Activated naive CD8-positive, alpha-beta T cell treated with anti-CD3 and anti-CD28 coated beads for 36 hours (primary cell): Measurements from ENCODE around the gene SYNPO2. TPM values are rescaled to one million over a fixed set of nuclear protein-coding genes. Genes with fewer than 3 reads are reported as not detected.

Source experiments
- DNase-seq: peaks from one replicate; pipeline ENCODE4 v3.0.0; 2021
- H3K27ac Mint-ChIP-seq: one replicate; pipeline ENCODE4 v1.8.0; 2022; ENCODE audit warnings: mild to moderate bottlenecking, moderate library complexity, mixed read lengths
- H3K27me3 Mint-ChIP-seq: one replicate; pipeline ENCODE4 v1.8.0; 2022; ENCODE audit warnings: mild to moderate bottlenecking, mixed read lengths
- H3K36me3 Mint-ChIP-seq: one replicate; pipeline ENCODE4 v1.8.0; 2021; ENCODE audit warnings: mild to moderate bottlenecking, mixed read lengths
- H3K4me1 Mint-ChIP-seq: one replicate; pipeline ENCODE4 v1.8.0; 2021; ENCODE audit warnings: mixed read lengths
- H3K4me3 Mint-ChIP-seq: one replicate; pipeline ENCODE4 v1.8.0; 2022; ENCODE audit warnings: mild to moderate bottlenecking, moderate library complexity, mixed read lengths
- H3K9me3 Mint-ChIP-seq: one replicate; pipeline ENCODE4 v1.8.0; 2022; ENCODE audit warnings: mixed read lengths
- total RNA-seq, 2 experiments: library from RNA; stranded (reverse); gene quantifications; one replicate each; pipeline ENCODE4 v1.2.3, GENCODE V29; 2021

Gene SYNPO2, protein sequence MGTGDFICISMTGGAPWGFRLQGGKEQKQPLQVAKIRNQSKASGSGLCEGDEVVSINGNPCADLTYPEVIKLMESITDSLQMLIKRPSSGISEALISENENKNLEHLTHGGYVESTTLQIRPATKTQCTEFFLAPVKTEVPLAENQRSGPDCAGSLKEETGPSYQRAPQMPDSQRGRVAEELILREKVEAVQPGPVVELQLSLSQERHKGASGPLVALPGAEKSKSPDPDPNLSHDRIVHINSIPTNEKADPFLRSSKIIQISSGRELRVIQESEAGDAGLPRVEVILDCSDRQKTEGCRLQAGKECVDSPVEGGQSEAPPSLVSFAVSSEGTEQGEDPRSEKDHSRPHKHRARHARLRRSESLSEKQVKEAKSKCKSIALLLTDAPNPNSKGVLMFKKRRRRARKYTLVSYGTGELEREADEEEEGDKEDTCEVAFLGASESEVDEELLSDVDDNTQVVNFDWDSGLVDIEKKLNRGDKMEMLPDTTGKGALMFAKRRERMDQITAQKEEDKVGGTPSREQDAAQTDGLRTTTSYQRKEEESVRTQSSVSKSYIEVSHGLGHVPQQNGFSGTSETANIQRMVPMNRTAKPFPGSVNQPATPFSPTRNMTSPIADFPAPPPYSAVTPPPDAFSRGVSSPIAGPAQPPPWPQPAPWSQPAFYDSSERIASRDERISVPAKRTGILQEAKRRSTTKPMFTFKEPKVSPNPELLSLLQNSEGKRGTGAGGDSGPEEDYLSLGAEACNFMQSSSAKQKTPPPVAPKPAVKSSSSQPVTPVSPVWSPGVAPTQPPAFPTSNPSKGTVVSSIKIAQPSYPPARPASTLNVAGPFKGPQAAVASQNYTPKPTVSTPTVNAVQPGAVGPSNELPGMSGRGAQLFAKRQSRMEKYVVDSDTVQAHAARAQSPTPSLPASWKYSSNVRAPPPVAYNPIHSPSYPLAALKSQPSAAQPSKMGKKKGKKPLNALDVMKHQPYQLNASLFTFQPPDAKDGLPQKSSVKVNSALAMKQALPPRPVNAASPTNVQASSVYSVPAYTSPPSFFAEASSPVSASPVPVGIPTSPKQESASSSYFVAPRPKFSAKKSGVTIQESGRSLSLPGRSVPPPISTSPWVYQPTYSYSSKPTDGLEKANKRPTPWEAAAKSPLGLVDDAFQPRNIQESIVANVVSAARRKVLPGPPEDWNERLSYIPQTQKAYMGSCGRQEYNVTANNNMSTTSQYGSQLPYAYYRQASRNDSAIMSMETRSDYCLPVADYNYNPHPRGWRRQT
- total RNA-seq, result under 1 TPM; 0.26 to 0.33 TPM

DNA sequence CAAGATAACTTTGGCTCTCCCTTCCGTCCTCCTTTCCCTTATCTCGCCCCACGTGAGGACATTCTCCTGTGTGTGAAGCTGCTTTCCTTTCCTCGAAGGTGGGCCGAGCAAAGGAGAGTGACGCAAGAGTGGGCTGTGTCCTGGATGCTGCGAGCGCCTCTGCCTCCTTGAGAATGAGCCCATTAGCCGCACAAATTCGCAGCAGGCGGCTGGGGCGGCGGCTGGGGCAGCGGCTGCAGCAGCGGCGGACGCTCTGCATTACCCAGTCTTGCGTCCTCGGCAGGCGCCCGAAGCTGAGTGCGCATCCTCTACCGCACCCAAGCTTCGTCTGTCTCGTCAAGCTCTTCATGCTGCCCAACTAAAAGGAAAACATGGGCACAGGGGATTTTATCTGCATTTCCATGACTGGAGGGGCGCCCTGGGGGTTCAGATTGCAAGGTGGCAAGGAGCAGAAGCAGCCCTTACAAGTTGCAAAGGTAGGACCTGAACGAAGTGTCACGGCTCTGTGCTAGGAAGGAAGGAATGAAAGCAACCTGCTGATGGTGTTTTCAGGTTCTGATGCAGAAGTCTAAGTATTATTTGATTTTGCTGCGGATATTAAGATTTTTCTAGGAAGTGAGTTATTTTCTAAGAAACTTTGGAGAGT is at the start of gene SYNPO2:
SYNPO2 (plus strand) TSS at position 189 of the 646 bp plus-strand sequence; CDS start at position 372, 183 bp downstream.
- peaks cover 45% of the 10 kb centered on the region for H3K27me3 Mint-ChIP-seq

GRCh38 chr4:118839221-118839927 is 49.3 kb upstream of the SYNPO2 start:
- no peak for DNase-seq
- Mint-ChIP-seq H3K9me3 (no peaks in the 10 kb centered on the region), H3K4me1 (peaks cover 11% of the 10 kb centered on the region), H3K27ac (no peak overlapping the region), H3K4me3 (no peak overlapping the region), H3K27me3 (no peaks in the 10 kb centered on the region), H3K36me3 (no peaks in the 10 kb centered on the region)

More for the DNA sequence above, at the start of gene SYNPO2:
- Mint-ChIP-seq H3K4me1 (peaks cover 16% of the 10 kb centered on the region), H3K9me3 (no peaks in the 10 kb centered on the region), H3K4me3 (peak within 1 kb of the TSS; percentile 75), H3K36me3 (no peaks in the 10 kb centered on the region), H3K27ac (peak within 1 kb of the TSS; percentile 39)
- peak; percentile 58 for DNase-seq

DNA sequence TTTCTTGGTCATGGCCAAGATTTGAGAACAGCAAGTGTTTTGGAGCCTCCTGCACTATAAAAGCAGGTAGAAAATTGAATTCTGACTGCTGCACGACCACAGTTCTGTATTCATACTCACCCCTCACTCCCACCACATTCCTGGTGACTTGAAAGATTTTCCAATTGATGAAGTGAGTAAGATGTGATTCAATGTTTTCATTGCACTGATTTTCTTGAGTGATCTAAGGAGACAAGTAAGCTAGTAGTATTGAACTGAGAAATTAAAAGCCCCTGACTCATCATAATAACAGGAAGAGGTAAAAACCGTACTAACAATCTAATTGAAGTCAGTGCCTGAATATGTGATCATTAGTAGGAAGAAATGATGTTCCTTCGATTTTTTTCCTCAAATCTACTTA is 46.6 kb upstream of the SYNPO2 start:
- no peak for DNase-seq
- H3K36me3 Mint-ChIP-seq, result no peaks in the 10 kb centered on the region
- H3K27ac Mint-ChIP-seq, result no peak overlapping the region
- H3K27me3 Mint-ChIP-seq, result peaks cover 3% of the 10 kb centered on the region
- no peak overlapping the region for H3K4me3 Mint-ChIP-seq
- H3K4me1 Mint-ChIP-seq, result peaks cover 1% of the 10 kb centered on the region
- H3K9me3 Mint-ChIP-seq, result no peaks in the 10 kb centered on the region

DNA sequence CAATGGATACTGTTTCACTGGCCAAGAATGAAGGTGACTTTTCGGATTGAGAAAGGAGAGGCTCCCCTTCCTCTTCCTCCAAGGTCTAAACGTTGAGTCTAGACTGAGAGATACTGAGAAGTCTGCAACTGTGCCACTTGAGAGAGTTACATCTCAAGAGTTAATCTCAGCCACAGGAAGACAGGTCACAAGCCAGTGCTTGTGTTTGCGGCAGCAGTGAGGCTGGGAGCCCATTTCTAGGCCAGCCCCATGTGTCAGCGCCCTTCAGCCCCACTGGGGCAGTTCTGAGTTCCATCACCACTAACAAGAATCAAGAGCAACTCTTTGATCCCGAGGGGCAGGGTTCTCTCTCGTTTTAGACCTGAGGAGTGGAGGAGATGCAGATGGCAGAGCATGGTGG is 45.4 kb upstream of the SYNPO2 start:
- H3K4me1 Mint-ChIP-seq, result peaks cover 1% of the 10 kb centered on the region
- no peaks in the 10 kb centered on the region for H3K36me3 Mint-ChIP-seq
- no peaks in the 10 kb centered on the region for H3K9me3 Mint-ChIP-seq
- no peak overlapping the region for H3K27ac Mint-ChIP-seq
- H3K27me3 Mint-ChIP-seq, result peaks cover 7% of the 10 kb centered on the region
- DNase-seq, result no peak
- H3K4me3 Mint-ChIP-seq, result no peak overlapping the region

DNA sequence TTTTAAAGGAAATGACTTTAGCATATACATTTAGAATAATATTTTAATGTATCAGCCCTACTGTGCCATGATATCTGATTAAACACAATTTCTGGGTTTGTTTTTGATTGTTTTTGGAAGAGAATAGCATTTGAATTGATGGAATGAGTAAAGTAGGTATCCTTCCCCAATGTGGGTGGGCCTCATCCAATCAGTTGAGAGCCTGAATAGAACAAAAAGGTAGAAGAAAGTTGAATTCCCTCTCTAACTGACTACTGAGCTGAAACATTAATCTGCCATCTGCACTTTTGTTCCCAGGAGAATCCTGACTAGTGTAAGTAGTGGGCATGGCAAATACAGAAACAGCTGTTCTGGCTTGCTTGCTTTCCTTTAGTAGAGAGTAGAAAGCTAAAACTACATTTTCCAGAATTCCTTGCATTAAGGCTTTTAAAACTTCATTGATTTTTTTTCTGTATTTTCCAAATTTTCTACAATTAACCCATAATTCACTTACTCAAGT is 43.1 kb upstream of the SYNPO2 start:
- peaks cover 7% of the 10 kb centered on the region for H3K27me3 Mint-ChIP-seq
- no peak overlapping the region for H3K27ac Mint-ChIP-seq
- no peak overlapping the region for H3K4me3 Mint-ChIP-seq
- H3K4me1 Mint-ChIP-seq, result peaks cover 9% of the 10 kb centered on the region
- peaks cover 5% of the 10 kb centered on the region for H3K36me3 Mint-ChIP-seq
- no peak for DNase-seq
- H3K9me3 Mint-ChIP-seq, result no peaks in the 10 kb centered on the region

- peaks cover 6% of the 10 kb centered on the region for H3K36me3 Mint-ChIP-seq
- DNase-seq, result no peak
- no peaks in the 10 kb centered on the region for H3K9me3 Mint-ChIP-seq
- H3K27me3 Mint-ChIP-seq, result peaks cover 7% of the 10 kb centered on the region
- H3K4me3 Mint-ChIP-seq, result no peak overlapping the region
- H3K4me1 Mint-ChIP-seq, result peaks cover 10% of the 10 kb centered on the region
- H3K27ac Mint-ChIP-seq, result no peak overlapping the region
These were observed 41.7 kb upstream of the SYNPO2 start for GRCh38 chr4:118846979-118847378.

DNA sequence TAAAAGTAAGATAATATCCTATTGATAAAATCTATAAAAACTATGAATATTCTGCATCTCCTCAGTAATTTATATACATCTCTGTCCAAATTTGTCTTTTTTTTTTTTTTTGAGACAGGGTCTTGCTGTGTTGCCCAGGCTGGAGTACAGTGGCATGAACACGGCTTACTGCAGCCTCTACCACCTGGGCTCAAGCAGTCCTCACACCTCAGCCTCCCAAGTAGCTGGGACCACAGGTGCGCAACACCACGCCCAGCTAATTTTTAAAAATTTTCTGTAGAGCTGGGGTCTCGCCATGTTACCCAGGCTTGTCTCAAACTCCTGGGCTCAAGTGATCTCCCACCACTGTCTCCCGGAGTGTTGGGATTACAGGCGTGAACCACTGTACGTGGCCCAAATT is 40.4 kb upstream of the SYNPO2 start:
- H3K27ac Mint-ChIP-seq, result no peak overlapping the region
- no peak for DNase-seq
- H3K9me3 Mint-ChIP-seq, result no peaks in the 10 kb centered on the region
- H3K27me3 Mint-ChIP-seq, result peaks cover 7% of the 10 kb centered on the region
- H3K4me1 Mint-ChIP-seq, result peaks cover 8% of the 10 kb centered on the region
- peaks cover 7% of the 10 kb centered on the region for H3K36me3 Mint-ChIP-seq
- H3K4me3 Mint-ChIP-seq, result no peak overlapping the region

DNA sequence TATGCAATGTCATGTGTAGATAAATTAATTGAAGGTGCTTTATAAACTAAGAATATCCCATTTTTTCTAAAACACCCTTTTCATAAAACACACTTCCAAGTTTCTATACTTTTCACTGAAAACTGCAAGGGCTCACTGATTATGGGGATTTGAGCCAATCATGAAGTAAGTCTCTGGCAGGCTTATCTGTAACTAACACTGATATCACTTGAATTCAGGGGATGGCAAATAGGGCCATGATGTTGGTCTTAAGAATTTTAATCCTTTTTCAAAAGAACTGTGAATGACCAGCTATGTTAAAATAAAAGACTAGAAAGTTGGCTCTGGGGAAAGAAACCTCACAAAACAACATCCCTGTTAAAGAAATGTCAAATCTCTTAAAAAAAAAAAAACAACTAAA is 39.8 kb upstream of the SYNPO2 start:
- Mint-ChIP-seq H3K27ac (no peak overlapping the region), H3K27me3 (peaks cover 7% of the 10 kb centered on the region), H3K36me3 (peaks cover 7% of the 10 kb centered on the region), H3K4me1 (peaks cover 8% of the 10 kb centered on the region), H3K9me3 (no peaks in the 10 kb centered on the region), H3K4me3 (no peak overlapping the region)
- DNase-seq, result no peak

- Mint-ChIP-seq H3K4me1 (peaks cover 8% of the 10 kb centered on the region), H3K4me3 (peak overlapping the region; percentile 90), H3K27me3 (peaks cover 7% of the 10 kb centered on the region), H3K27ac (peak overlapping the region; percentile 90), H3K9me3 (no peaks in the 10 kb centered on the region), H3K36me3 (peaks cover 7% of the 10 kb centered on the region)
- DNase-seq, result no peak
These were observed 38.7 kb upstream of the SYNPO2 start for GRCh38 chr4:118849867-118850487.

DNA sequence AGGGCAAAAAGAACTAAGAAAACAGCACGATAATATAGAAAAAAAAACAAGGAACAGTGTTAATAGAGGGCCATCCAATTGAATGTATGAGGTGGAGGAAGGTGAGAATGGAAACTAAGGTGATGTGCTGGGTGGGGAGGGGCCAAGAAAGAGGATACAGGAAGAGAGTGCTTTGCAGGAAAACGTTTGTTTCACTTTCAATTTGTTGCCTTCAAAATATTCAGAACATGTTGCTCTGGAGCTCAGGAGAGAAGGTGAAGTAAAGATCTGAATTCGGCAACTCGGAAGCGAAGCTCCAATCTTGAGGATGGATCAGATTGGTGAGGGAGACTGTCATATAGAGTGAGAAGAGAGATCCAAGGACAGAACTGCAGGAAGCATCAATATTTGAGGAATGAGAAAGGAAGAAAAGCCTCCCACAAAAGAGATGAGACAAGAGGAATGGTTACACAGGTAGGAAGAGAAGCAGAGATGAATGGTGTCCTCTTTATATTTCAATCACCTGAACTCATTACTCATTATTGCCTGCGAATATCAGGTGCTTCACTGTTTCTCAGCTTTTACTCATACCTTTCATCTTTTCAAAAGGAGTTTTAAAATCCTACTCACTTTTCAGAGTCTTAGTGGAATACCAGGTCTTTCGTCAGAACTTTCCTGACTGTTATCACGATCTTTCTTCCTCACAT is 38.0 kb upstream of the SYNPO2 start:
- H3K4me3 Mint-ChIP-seq, result peak overlapping the region; percentile 90
- H3K36me3 Mint-ChIP-seq, result peaks cover 7% of the 10 kb centered on the region
- H3K27me3 Mint-ChIP-seq, result peaks cover 7% of the 10 kb centered on the region
- H3K4me1 Mint-ChIP-seq, result peaks cover 8% of the 10 kb centered on the region
- no peaks in the 10 kb centered on the region for H3K9me3 Mint-ChIP-seq
- H3K27ac Mint-ChIP-seq, result peak overlapping the region; percentile 90
- no peak for DNase-seq

- H3K4me3 Mint-ChIP-seq, result no peak overlapping the region
- H3K36me3 Mint-ChIP-seq, result peaks cover 1% of the 10 kb centered on the region
- no peak for DNase-seq
- no peaks in the 10 kb centered on the region for H3K4me1 Mint-ChIP-seq
- no peak overlapping the region for H3K27ac Mint-ChIP-seq
- no peaks in the 10 kb centered on the region for H3K27me3 Mint-ChIP-seq
- no peaks in the 10 kb centered on the region for H3K9me3 Mint-ChIP-seq
These were observed 30.9 kb upstream of the SYNPO2 start for GRCh38 chr4:118857760-118858159.

DNA sequence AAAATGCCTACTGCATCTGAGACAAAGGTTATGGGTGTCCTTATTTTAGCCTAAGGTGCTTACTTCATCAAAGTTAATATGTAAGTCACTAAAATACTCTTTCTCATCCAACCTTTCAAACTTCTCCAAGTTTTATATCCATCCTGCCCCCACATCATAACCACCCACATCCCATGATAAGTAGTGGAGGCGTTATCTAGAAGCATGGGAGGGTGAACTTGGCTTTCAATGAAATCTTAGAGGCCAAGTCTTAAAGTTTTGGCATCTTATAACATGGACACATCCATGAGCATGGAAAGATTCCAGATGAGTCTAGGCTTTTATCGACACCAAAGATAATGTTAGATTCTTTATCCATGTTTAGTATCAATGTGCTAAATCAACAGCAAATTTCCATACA is 29.9 kb upstream of the SYNPO2 start:
- H3K27ac Mint-ChIP-seq, result no peak overlapping the region
- no peaks in the 10 kb centered on the region for H3K4me1 Mint-ChIP-seq
- H3K9me3 Mint-ChIP-seq, result no peaks in the 10 kb centered on the region
- DNase-seq, result no peak
- no peaks in the 10 kb centered on the region for H3K36me3 Mint-ChIP-seq
- no peaks in the 10 kb centered on the region for H3K27me3 Mint-ChIP-seq
- no peak overlapping the region for H3K4me3 Mint-ChIP-seq

DNA sequence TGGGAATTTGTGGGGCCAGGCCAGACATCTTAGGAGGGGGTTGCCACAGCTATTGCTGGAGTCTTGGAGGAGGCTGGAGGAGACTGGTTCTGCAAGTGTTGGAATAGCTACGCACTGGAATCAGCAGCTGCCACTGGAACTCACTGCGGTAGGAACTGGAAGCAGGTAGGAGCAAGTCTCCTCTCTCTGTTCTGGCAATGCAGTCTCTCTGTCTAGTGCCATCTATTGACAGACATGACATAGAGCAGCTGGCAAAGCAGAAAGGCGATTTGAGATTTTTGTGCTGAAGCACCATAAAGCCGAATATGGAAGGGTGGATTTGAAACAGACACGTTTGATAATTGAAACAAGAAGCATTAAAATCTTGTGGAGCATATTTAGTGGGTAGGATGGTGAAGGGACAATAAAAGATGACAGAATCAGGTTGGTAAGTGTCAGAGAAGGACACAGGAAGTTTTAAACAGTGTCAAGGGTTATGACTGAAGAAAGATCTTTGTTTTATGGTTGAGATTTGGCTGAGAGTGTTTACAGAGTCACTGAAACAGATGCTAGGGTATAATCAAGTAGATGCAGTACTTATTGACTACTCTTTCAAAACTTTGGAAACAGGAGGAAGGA is 23.5 kb upstream of the SYNPO2 start:
- H3K27ac Mint-ChIP-seq, result no peak overlapping the region
- no peaks in the 10 kb centered on the region for H3K27me3 Mint-ChIP-seq
- no peaks in the 10 kb centered on the region for H3K36me3 Mint-ChIP-seq
- H3K4me1 Mint-ChIP-seq, result peaks cover 3% of the 10 kb centered on the region
- H3K4me3 Mint-ChIP-seq, result no peak overlapping the region
- no peak for DNase-seq
- no peaks in the 10 kb centered on the region for H3K9me3 Mint-ChIP-seq
